GM12878 (cell line): Measurements from ENCODE around the gene BRD2. TPM values are rescaled to one million over a fixed set of nuclear protein-coding genes. Genes with fewer than 3 reads are reported as not detected.

Source experiments
- ATAC-seq: fragments of 200-7000 bp; cut with Tn5 transposase; 3 replicates; pipeline ENCODE4 v1.9.1; 2020; ENCODE audit warnings: mild to moderate bottlenecking, moderate library complexity
- BruUV-seq: library from RNA; stranded (reverse); fragments of 400-500 nt; replicated peaks from 2 replicates; lab custom pipeline; 2021; lab: Mats Ljungman, UMichigan
- CTCF ChIA-PET: fragments of 300-600 bp; sonication (Branson Sonifier 250); formaldehyde crosslinking; extraction: SDS; loops from one replicate; lab custom pipeline; 2021; ENCODE audit warnings: inconsistent platforms; lab: Yijun Ruan, JAX
- POLR2A ChIA-PET: fragments of 350-600 bp; formaldehyde crosslinking; extraction: SDS; loops from one replicate; lab custom pipeline; 2021; ENCODE audit warnings: inconsistent platforms; lab: Charles Lee
- RAD21 ChIA-PET: fragments of 300-600 bp; sonication (Branson Sonifier 250); formaldehyde crosslinking; loops from one replicate; lab custom pipeline; 2023; ENCODE audit warnings: antibody characterized with exemption; ENCODE audit not compliant: unreplicated experiment; lab: Charles Lee
- SMC1A ChIA-PET: fragments of 300-600 bp; sonication (Branson Sonifier 250); formaldehyde crosslinking; loops from one replicate; lab custom pipeline; 2023; ENCODE audit not compliant: unreplicated experiment, uncharacterized antibody; lab: Charles Lee
- DNase-seq: peaks from one replicate; pipeline ENCODE4 v3.0.0-alpha.2; 2011; ENCODE audit warnings: low read depth, low spot score
- FAIRE-seq: peaks from 3 replicates; lab custom pipeline; 2011; peaks lifted over from hg19 to GRCh38; lab: Jason Lieb, UNC
- H2AFZ ChIP-seq: 2 replicates; pipeline ENCODE4 v1.6.0; 2011; ENCODE audit warnings: low read depth, low read length, control low read depth; ENCODE audit not compliant: control insufficient read depth
- H3K27ac ChIP-seq: 2 replicates; pipeline ENCODE4 v1.5.1; 2011; ENCODE audit warnings: control low read depth; ENCODE audit not compliant: control insufficient read depth, insufficient read depth
- H3K27me3 ChIP-seq, 2 experiments: replicated peaks in 1 of 2; 2 replicates each; pipeline versions ENCODE4 v1.6.0 to v1.6.1; 2011; ENCODE audit warnings: low read length in 1 of 2; ENCODE audit not compliant: control insufficient read depth in 2 of 2, insufficient read depth in 2 of 2
- H3K36me3 ChIP-seq, 2 experiments: 2 replicates each; pipeline ENCODE4 v1.5.1; 2011; ENCODE audit warnings: low read length in 1 of 2; ENCODE audit not compliant: control insufficient read depth in 2 of 2, insufficient read depth in 2 of 2
- H3K4me1 ChIP-seq: 2 replicates; pipeline ENCODE4 v1.6.1; 2011; ENCODE audit warnings: mild to moderate bottlenecking, low read length, moderate library complexity, mixed read lengths; ENCODE audit not compliant: control insufficient read depth, insufficient read depth
- H3K4me2 ChIP-seq: 2 replicates; pipeline ENCODE4 v1.6.0; 2011; ENCODE audit warnings: control low read depth; ENCODE audit not compliant: control insufficient read depth, insufficient read depth
- H3K4me3 ChIP-seq: fragments of 200-600 bp; sonication (generic); 2 replicates; pipeline ENCODE4 v1.5.1; 2016
- H3K79me2 ChIP-seq: 2 replicates; pipeline ENCODE4 v1.6.0; 2011; ENCODE audit warnings: low read length; ENCODE audit not compliant: control insufficient read depth, insufficient read depth
- H3K9ac ChIP-seq: 2 replicates; pipeline ENCODE4 v1.8.0; 2011; ENCODE audit warnings: low read length, control low read depth, mixed read lengths; ENCODE audit not compliant: control insufficient read depth, insufficient read depth
- H3K9me3 ChIP-seq: replicated peaks from 3 replicates; pipeline ENCODE4 v1.5.1; 2011; ENCODE audit warnings: mild to moderate bottlenecking, low read length; ENCODE audit not compliant: control insufficient read depth, insufficient read depth
- H4K20me1 ChIP-seq: 2 replicates; pipeline ENCODE4 v1.6.0; 2011; ENCODE audit not compliant: control insufficient read depth, insufficient read depth
- BRCA1 ChIP-seq: IDR thresholded peaks from 2 replicates; pipeline ENCODE4 v1.6.1; 2011; ENCODE audit warnings: low read depth, low read length, improper control_type of control experiment
- KAT2A ChIP-seq: conservative IDR thresholded peaks from 2 replicates; pipeline ENCODE4 v1.6.1; 2011; ENCODE audit warnings: low read depth, low read length; ENCODE audit not compliant: control insufficient read depth
- KDM1A ChIP-seq: fragments of 200-600 bp; sonication (generic); IDR thresholded peaks from 2 replicates; pipeline ENCODE4 v1.6.1; 2016; ENCODE audit warnings: borderline replicate concordance
- NR2C2 ChIP-seq: IDR thresholded peaks from 2 replicates; pipeline ENCODE4 v1.6.1; 2011; ENCODE audit warnings: borderline replicate concordance, low read depth; ENCODE audit not compliant: control insufficient read depth, insufficient read length
- POLR2AphosphoS5 ChIP-seq: IDR thresholded peaks from 2 replicates; pipeline ENCODE4 v1.6.1; 2011; ENCODE audit warnings: mild to moderate bottlenecking, low read length, inconsistent platforms
- RBBP5 ChIP-seq: fragments of 200-600 bp; sonication (generic); conservative IDR thresholded peaks from 2 replicates; pipeline ENCODE4 v1.6.1; 2016
- SP1 ChIP-seq: IDR thresholded peaks from one replicate; pipeline ENCODE4 v1.6.1; 2011; ENCODE audit warnings: low read depth, low read length
- SPI1 ChIP-seq: IDR thresholded peaks from 2 replicates; pipeline ENCODE4 v1.6.1; 2011; ENCODE audit warnings: low read depth, mild to moderate bottlenecking, low read length, moderate library complexity, borderline replicate concordance; ENCODE audit not compliant: insufficient read depth
- SREBF2 ChIP-seq: IDR thresholded peaks from 2 replicates; pipeline ENCODE4 v1.6.1; 2012; ENCODE audit warnings: mild to moderate bottlenecking, low read length
- TBL1XR1 ChIP-seq: IDR thresholded peaks from 2 replicates; pipeline ENCODE4 v1.6.1; 2012; ENCODE audit warnings: low read depth, low read length, improper control_type of control experiment
- whole genome bisulfite sequencing: methylation state at CpG from one replicate; pipeline ENCODE4 v1.1.6; 2016; ENCODE audit warnings: low lambda C conversion rate; ENCODE audit not compliant: insufficient replicate concordance, insufficient coverage; ENCODE audit errors: missing lambda C conversion rate; 5-methylcytosine and 5-hydroxymethylcytosine counted together
- in situ Hi-C: fragments of 300-500 bp; cut with MboI; formaldehyde crosslinking; loops from 9 replicates; pipeline ENCODE4 v1.14.3; 2018; ENCODE audit warnings: mixed read lengths
- intact Hi-C: fragments of 100-400 bp; cut with micrococcal nuclease; formaldehyde crosslinking; loops from one replicate; pipeline ENCODE4 v1.14.2; 2022; ENCODE audit not compliant: unreplicated experiment
- polyA plus RNA-seq, 11 experiments: library from polyadenylated mRNA; depleted of rRNA in 4 of 11; unstranded in 6 of 11; stranded (reverse) in 5 of 11; fragments of >200 nt; fragmentation: Nextera tagmentation in 4 of 11; fragmentation: Illumina TruSeq in 1 of 11; extraction: Ambion mirVana in 4 of 11; extraction: Trizol in 1 of 11; gene quantifications; 1 replicate in 1 of 11; 2 replicates in 10 of 11; pipeline versions ENCODE4 v1.2.1 to v1.2.3, GENCODE V29; 2011 to 2016; ENCODE audit warnings: inconsistent platforms in 2 of 11, missing spikeins in 2 of 11, low read depth in 1 of 11
- total RNA-seq, 4 experiments: library from RNA; depleted of rRNA in 3 of 4; stranded (reverse); fragments of >200 nt in 3 of 4; fragmentation: Illumina TruSeq in 1 of 4; extraction: Trizol in 1 of 4; gene quantifications; 2 replicates each; pipeline versions ENCODE4 v1.2.1 to v1.2.3, GENCODE V29; 2013 to 2021
- TF ChIP-seq, protein P1 (sequence below): IDR thresholded peaks from 2 replicates; pipeline ENCODE4 v1.6.1; 2011; ENCODE audit warnings: low read depth, low read length, improper control_type of control experiment, borderline replicate concordance
- TF ChIP-seq, protein P2 (sequence below): IDR thresholded peaks from 2 replicates; pipeline ENCODE4 v1.6.1; 2012; ENCODE audit warnings: low read depth, low read length, improper control_type of control experiment
- TF ChIP-seq, protein P3 (sequence below): fragments of 450-650 bp; IDR thresholded peaks from 2 replicates; pipeline ENCODE4 v1.6.1; 2016; ENCODE audit warnings: mild to moderate bottlenecking, moderate library complexity, borderline replicate concordance
- TF ChIP-seq, protein P4 (sequence below): fragments of 450-650 bp; IDR thresholded peaks from 2 replicates; pipeline ENCODE4 v1.6.1; 2017; ENCODE audit warnings: mild to moderate bottlenecking

The BRD2 gene
- total and polyA plus RNA-seq, 10 of the 15 experiments (the other 5 are each of a cell fraction or from before 2014, with no cell fraction given) = 32.2 to 239 (median 139) TPM

DNA sequence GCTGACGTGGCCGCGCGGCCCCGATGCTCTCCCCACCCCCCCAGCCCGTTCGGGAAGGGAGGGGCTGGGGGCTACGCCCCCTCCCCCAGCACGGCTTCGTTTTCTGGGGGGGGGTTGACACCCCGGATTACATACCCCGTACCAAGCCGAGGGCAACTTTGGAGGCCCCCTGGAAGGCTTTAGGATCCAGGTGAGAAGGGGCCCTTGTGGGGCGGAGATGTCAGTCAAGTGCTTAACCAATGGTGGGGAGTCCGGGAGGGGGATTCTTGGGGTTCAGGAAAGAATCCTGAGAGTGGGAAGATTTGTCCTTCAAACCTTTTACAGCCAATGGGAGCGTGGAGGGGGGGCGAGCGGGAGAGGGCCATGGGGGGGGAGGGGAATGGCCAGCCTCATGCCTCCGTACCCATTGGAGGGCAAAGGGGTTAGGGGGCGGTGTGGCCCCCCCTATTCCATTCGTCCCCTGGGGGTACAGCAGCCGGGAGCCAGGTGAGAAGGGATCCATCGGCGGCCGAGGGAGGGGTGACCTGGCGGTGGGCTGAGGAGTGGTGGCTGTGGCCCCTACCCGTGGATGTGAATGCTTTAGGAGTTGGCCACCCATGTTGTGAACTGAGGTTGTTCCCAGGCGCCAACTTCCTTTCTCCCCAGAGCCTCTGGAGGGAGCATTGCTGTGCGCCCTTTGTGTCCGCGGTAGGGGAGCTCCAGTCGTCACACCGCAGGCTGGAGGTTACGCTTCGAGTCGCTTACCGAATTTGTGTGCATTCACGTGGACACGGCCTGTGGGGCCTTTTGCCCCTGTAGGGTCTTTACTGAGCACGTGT is 682 bp downstream of the BRD2 start:
- ATAC-seq (peak; percentile 10), DNase-seq (no peak), FAIRE-seq (no peak)
- Histone ChIP-seq H4K20me1 (peaks cover 15% of the 10 kb centered on the region), H3K4me3 (peak overlapping the region; percentile 90), H3K79me2 (peaks cover 78% of the 10 kb centered on the region), H3K36me3 (peaks cover 9 to 13% of the 10 kb centered on the region in 2 experiments), H3K9me3 (no peaks in the 10 kb centered on the region), H2AFZ (no peak overlapping the region; the same call in 1 of the 2 replicates), H3K9ac (peak overlapping the region; percentile 100), H3K4me1 (peaks cover 8% of the 10 kb centered on the region), H3K27me3 (no peaks in the 10 kb centered on the region), H3K4me2 (peak overlapping the region; percentile 68), H3K27ac (peak overlapping the region; percentile 100)
- no TSS peak for BruUV-seq
- WGBS = 2% methylated on average over 30 of the region's 40 CpGs
- in situ Hi-C loops (loop anchor here (25.0 kb wide), 2 partner anchors 1407 to 1693 kb away; partner anchors contain the start of gene LTA), intact Hi-C loops (no loop called here)
- ChIA-PET SMC1A (interaction anchor here (2.2 to 17.2 kb wide), 6 partner anchors 14 to 83 kb away, joined by 8 to 347 read pairs (median 62); partner anchors contain the start of genes HLA-DMA and HLA-DMB), POLR2A (interaction anchor here (0.8 to 16.6 kb wide), 19 partner anchors 8 to 347 kb away, joined by 3 to 486 read pairs (median 5); partner anchors contain the start of genes HLA-DMA, HLA-DMB, HLA-DPB1 and PSMB8), RAD21 (interaction anchor here (0.9 to 12.2 kb wide), 12 partner anchors 13 to 131 kb away, joined by 3 to 224 read pairs (median 12); partner anchors contain the start of genes HLA-DMA, HLA-DMB, PSMB8 and TAP2), CTCF (interaction anchor here (0.9 to 13.8 kb wide), 7 partner anchors 14 to 131 kb away, joined by 3 to 243 read pairs (median 15); partner anchors contain the start of genes HLA-DMA, HLA-DMB and TAP2)
- TF ChIP-seq KAT2A (no peak), SREBF2 (no peak), KDM1A (no peak), BRCA1 (no peak), POLR2AphosphoS5 (peak; percentile 91), TBL1XR1 (no peak; the same call in 1 of the 2 replicates), RBBP5 (no peak), SPI1 (peak; percentile 14; the same call in 1 of the 2 replicates), NR2C2 (no peak), SP1 (no peak)
- TF ChIP-seq, protein P1, sequence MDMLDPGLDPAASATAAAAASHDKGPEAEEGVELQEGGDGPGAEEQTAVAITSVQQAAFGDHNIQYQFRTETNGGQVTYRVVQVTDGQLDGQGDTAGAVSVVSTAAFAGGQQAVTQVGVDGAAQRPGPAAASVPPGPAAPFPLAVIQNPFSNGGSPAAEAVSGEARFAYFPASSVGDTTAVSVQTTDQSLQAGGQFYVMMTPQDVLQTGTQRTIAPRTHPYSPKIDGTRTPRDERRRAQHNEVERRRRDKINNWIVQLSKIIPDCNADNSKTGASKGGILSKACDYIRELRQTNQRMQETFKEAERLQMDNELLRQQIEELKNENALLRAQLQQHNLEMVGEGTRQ = no peak; the same call in 1 of the 2 replicates
- TF ChIP-seq, protein P2, sequence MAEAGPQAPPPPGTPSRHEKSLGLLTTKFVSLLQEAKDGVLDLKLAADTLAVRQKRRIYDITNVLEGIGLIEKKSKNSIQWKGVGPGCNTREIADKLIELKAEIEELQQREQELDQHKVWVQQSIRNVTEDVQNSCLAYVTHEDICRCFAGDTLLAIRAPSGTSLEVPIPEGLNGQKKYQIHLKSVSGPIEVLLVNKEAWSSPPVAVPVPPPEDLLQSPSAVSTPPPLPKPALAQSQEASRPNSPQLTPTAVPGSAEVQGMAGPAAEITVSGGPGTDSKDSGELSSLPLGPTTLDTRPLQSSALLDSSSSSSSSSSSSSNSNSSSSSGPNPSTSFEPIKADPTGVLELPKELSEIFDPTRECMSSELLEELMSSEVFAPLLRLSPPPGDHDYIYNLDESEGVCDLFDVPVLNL = no peak
- TF ChIP-seq, protein P3, sequence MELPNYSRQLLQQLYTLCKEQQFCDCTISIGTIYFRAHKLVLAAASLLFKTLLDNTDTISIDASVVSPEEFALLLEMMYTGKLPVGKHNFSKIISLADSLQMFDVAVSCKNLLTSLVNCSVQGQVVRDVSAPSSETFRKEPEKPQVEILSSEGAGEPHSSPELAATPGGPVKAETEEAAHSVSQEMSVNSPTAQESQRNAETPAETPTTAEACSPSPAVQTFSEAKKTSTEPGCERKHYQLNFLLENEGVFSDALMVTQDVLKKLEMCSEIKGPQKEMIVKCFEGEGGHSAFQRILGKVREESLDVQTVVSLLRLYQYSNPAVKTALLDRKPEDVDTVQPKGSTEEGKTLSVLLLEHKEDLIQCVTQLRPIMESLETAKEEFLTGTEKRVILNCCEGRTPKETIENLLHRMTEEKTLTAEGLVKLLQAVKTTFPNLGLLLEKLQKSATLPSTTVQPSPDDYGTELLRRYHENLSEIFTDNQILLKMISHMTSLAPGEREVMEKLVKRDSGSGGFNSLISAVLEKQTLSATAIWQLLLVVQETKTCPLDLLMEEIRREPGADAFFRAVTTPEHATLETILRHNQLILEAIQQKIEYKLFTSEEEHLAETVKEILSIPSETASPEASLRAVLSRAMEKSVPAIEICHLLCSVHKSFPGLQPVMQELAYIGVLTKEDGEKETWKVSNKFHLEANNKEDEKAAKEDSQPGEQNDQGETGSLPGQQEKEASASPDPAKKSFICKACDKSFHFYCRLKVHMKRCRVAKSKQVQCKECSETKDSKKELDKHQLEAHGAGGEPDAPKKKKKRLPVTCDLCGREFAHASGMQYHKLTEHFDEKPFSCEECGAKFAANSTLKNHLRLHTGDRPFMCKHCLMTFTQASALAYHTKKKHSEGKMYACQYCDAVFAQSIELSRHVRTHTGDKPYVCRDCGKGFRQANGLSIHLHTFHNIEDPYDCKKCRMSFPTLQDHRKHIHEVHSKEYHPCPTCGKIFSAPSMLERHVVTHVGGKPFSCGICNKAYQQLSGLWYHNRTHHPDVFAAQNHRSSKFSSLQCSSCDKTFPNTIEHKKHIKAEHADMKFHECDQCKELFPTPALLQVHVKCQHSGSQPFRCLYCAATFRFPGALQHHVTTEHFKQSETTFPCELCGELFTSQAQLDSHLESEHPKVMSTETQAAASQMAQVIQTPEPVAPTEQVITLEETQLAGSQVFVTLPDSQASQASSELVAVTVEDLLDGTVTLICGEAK = no peak
- TF ChIP-seq, protein P4, sequence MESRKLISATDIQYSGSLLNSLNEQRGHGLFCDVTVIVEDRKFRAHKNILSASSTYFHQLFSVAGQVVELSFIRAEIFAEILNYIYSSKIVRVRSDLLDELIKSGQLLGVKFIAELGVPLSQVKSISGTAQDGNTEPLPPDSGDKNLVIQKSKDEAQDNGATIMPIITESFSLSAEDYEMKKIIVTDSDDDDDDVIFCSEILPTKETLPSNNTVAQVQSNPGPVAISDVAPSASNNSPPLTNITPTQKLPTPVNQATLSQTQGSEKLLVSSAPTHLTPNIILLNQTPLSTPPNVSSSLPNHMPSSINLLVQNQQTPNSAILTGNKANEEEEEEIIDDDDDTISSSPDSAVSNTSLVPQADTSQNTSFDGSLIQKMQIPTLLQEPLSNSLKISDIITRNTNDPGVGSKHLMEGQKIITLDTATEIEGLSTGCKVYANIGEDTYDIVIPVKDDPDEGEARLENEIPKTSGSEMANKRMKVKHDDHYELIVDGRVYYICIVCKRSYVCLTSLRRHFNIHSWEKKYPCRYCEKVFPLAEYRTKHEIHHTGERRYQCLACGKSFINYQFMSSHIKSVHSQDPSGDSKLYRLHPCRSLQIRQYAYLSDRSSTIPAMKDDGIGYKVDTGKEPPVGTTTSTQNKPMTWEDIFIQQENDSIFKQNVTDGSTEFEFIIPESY = no peak
